Measurements from ENCODE around the gene ADAMTS9. TPM values are rescaled to one million over a fixed set of nuclear protein-coding genes. Genes with fewer than 3 reads are reported as not detected.
A peak's percentile ranks its signal among the peaks of the same experiment; 100 is the strongest.

ADAMTS9 gene
- total RNA-seq, 3 donors from 2014 or later, result 19.4 to 240 (median 50.6) TPM

DNA sequence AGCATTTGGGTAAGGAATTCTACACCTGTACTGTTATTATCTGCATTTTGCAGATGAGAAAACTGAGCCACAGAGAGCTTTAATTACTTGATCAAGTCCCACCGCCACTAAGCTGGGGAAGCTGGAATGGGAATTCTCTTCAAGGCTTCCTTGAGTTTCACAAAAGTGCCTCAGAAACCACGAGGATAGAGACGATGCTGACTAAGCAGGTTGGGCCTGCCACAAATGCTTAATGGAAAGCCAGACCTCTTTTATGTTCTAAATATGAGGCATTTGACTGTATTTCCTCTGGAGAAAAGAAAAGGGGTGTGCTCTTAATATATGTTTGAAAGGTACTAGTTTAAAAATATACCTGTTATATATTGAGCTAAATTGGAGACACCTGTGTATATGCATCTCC is 34.7 kb downstream of the ADAMTS9 start:
- H3K9me3 ChIP-seq, result no peaks in the 10 kb centered on the region
- H3K4me1 ChIP-seq, result no peaks in the 10 kb centered on the region
- TF ChIP-seq POLR2A (IDR thresholded peaks at IDR 0.05) (no peak), CTCF (IDR thresholded peaks at IDR 0.05) (no peak), POLR2AphosphoS5 (IDR thresholded peaks at IDR 0.05) (no peak)
- no peak overlapping the region for H3K27ac ChIP-seq
- H3K4me3 ChIP-seq, result no peak overlapping the region
- no peaks in the 10 kb centered on the region for H3K27me3 ChIP-seq
- intact Hi-C loops (cut with DNase I; ENCODE audit: low total_unique reads), result no loop called here
- no peaks in the 10 kb centered on the region for H3K36me3 ChIP-seq
- DNase-seq (ENCODE audit: low spot score in 2 of 2), result no peak

- no peak overlapping the region for H3K4me3 ChIP-seq
- no peaks in the 10 kb centered on the region for H3K36me3 ChIP-seq
- H3K27ac ChIP-seq, result peak overlapping the region; percentile 2 to 29
- no peaks in the 10 kb centered on the region for H3K9me3 ChIP-seq
- H3K4me1 ChIP-seq, result no peaks in the 10 kb centered on the region
- TF ChIP-seq POLR2A (IDR thresholded peaks at IDR 0.05), result no peak
- TF ChIP-seq CTCF (IDR thresholded peaks at IDR 0.05), result peak in 1 of 3 donors; percentile 14
- no peak for TF ChIP-seq POLR2AphosphoS5 (IDR thresholded peaks at IDR 0.05)
- intact Hi-C loops (cut with DNase I; ENCODE audit: low total_unique reads), result no loop called here
- no peak for DNase-seq (ENCODE audit: low spot score in 2 of 2)
- H3K27me3 ChIP-seq, result no peaks in the 10 kb centered on the region
Measured at GRCh38 chr3:64651741-64652241, 36.0 kb downstream of the ADAMTS9 start.

GRCh38 chr3:64651303-64651702 is 36.5 kb downstream of the ADAMTS9 start:
- H3K27me3 ChIP-seq, result no peaks in the 10 kb centered on the region
- H3K4me1 ChIP-seq, result no peaks in the 10 kb centered on the region
- intact Hi-C loops (cut with DNase I; ENCODE audit: low total_unique reads), result no loop called here
- TF ChIP-seq POLR2AphosphoS5 (IDR thresholded peaks at IDR 0.05), result no peak
- no peak for TF ChIP-seq CTCF (IDR thresholded peaks at IDR 0.05)
- TF ChIP-seq POLR2A (IDR thresholded peaks at IDR 0.05), result no peak
- H3K36me3 ChIP-seq, result no peaks in the 10 kb centered on the region
- H3K4me3 ChIP-seq, result no peak overlapping the region
- H3K27ac ChIP-seq, result peak overlapping the region in 1 of 2 donors; percentile 2
- DNase-seq (ENCODE audit: low spot score in 2 of 2), result no peak
- H3K9me3 ChIP-seq, result no peaks in the 10 kb centered on the region

DNA sequence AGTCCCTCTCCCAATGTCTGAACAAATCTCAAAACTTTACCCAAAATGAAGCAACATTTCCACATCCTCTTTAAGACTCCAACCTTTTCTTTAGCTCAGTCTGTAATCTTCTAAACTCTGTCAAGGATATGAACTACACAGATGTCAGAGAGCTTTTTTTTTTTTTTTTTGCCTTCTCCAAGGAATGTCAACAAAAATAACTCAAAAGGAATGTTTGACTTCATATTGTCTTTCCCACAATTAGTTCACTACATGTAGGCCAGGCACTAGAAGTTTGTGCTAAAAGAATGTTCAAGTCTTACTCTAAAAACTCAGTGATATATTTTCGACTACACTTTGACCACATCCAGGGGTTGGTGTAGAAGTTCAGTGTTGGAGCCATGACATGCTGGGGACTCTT is 37.1 kb downstream of the ADAMTS9 start:
- no peaks in the 10 kb centered on the region for H3K36me3 ChIP-seq
- no peaks in the 10 kb centered on the region for H3K4me1 ChIP-seq
- no peaks in the 10 kb centered on the region for H3K9me3 ChIP-seq
- TF ChIP-seq CTCF (IDR thresholded peaks at IDR 0.05) (no peak), POLR2AphosphoS5 (IDR thresholded peaks at IDR 0.05) (no peak), POLR2A (IDR thresholded peaks at IDR 0.05) (no peak)
- no peaks in the 10 kb centered on the region for H3K27me3 ChIP-seq
- no peak for DNase-seq (ENCODE audit: low spot score in 2 of 2)
- H3K4me3 ChIP-seq, result no peak overlapping the region
- intact Hi-C loops (cut with DNase I; ENCODE audit: low total_unique reads), result no loop called here
- peak overlapping the region; percentile 17 to 41 for H3K27ac ChIP-seq

DNA sequence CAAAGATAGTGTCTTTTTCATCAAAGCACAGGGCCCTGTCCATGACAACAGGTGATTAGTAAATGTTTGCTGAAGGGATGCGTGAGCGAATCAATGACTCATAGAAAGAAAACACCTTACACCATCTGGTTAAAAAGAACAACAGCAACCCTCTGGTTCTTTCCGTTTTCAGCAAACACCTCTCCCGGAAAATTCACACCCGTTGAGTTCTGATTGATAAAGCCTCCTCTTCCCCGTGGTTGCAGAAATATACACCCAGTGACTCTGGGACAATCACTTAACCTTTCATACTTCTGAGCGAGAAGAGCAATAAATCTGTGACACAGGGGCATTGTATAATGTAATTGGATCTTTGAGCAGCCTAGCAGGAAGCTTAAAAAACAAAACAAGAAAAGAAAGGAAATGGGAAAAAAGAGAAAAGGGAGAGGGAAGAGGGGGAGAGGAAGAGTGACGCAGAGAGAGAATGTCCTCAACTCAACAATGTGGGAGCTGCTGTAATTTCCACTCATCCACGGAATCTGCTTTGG is 37.6 kb downstream of the ADAMTS9 start:
- DNase-seq (ENCODE audit: low spot score in 2 of 2), result no peak
- intact Hi-C loops (cut with DNase I; ENCODE audit: low total_unique reads), result no loop called here
- Histone ChIP-seq H3K4me3 (no peak overlapping the region), H3K27me3 (no peaks in the 10 kb centered on the region), H3K36me3 (no peaks in the 10 kb centered on the region), H3K9me3 (no peaks in the 10 kb centered on the region), H3K27ac (peak overlapping the region; percentile 17 to 41), H3K4me1 (no peaks in the 10 kb centered on the region)
- TF ChIP-seq CTCF (IDR thresholded peaks at IDR 0.05), result no peak
- TF ChIP-seq POLR2A (IDR thresholded peaks at IDR 0.05), result no peak
- TF ChIP-seq POLR2AphosphoS5 (IDR thresholded peaks at IDR 0.05), result no peak
